B cell (primary cell): Measurements from ENCODE around the gene PHF24. TPM values are rescaled to one million over a fixed set of nuclear protein-coding genes. Genes with fewer than 3 reads are reported as not detected.

Experiments used
- ATAC-seq: fragments of 200-7000 bp; cut with Tn5 transposase; one replicate; pipeline ENCODE4 v1.10.0; 2021; ENCODE audit warnings: low read depth, mild to moderate bottlenecking, moderate number of reproducible peaks, moderate library complexity
- CTCF ChIA-PET: fragments of 350-600 bp; sonication (Branson Sonifier 250); formaldehyde crosslinking; loops from one replicate; lab custom pipeline; 2021; ENCODE audit warnings: antibody characterized with exemption, inconsistent platforms; lab: Charles Lee
- POLR2A ChIA-PET: fragments of 350-600 bp; sonication (Branson Sonifier 250); formaldehyde crosslinking; loops from one replicate; lab custom pipeline; 2021; ENCODE audit warnings: antibody characterized with exemption; lab: Charles Lee
- DNase-seq: peaks from one replicate; pipeline ENCODE4 v3.0.0; 2013
- H2AFZ ChIP-seq: 2 replicates; pipeline ENCODE4 v1.6.1; 2012; ENCODE audit warnings: mild to moderate bottlenecking, low read depth, low read length; ENCODE audit not compliant: insufficient read depth, poor library complexity, severe bottlenecking
- H3K27ac ChIP-seq, 2 donors: 1 replicate in 1 of 2; 2 replicates in 1 of 2; pipeline ENCODE4 v1.5.1; 2012 to 2013; ENCODE audit warnings: low read length in 2 of 2, mild to moderate bottlenecking in 2 of 2, moderate library complexity in 1 of 2
- H3K27me3 ChIP-seq, 4 experiments: fragments of 200-600 bp in 1 of 4; sonication (generic) in 1 of 4; replicated peaks in 1 of 4; 1 replicate in 2 of 4; 2 replicates in 2 of 4; pipeline versions ENCODE4 v1.6.1 to v1.7.0; 2013 to 2016; ENCODE audit warnings: low read length in 3 of 4, mild to moderate bottlenecking in 2 of 4, mixed read lengths in 1 of 4, moderate library complexity in 1 of 4; ENCODE audit not compliant: insufficient read depth in 4 of 4, control insufficient read depth in 3 of 4; ENCODE audit errors: control extremely low read depth in 1 of 4
- H3K36me3 ChIP-seq, 2 experiments: replicated peaks in 1 of 2; 1 replicate in 1 of 2; 2 replicates in 1 of 2; pipeline versions ENCODE4 v1.6.1 to v1.7.1; 2013; ENCODE audit warnings: low read length in 1 of 2; ENCODE audit not compliant: insufficient read depth in 2 of 2, control insufficient read depth in 1 of 2; ENCODE audit errors: control extremely low read depth in 1 of 2, extremely low read depth in 1 of 2
- H3K4me1 ChIP-seq, 2 donors: fragments of 200-600 bp in 1 of 2; sonication (generic) in 1 of 2; 1 replicate in 1 of 2; 2 replicates in 1 of 2; pipeline versions ENCODE4 v1.5.1 to v1.6.1; 2013 to 2017; ENCODE audit warnings: low read length in 2 of 2; ENCODE audit not compliant: control insufficient read depth in 2 of 2, insufficient read depth in 2 of 2
- H3K4me2 ChIP-seq: replicated peaks from 2 replicates; pipeline ENCODE3; 2012; ENCODE audit warnings: mild to moderate bottlenecking, low read depth, low read length; ENCODE audit not compliant: poor library complexity, severe bottlenecking
- H3K4me3 ChIP-seq, 5 experiments: fragments of 200-600 bp in 1 of 5; sonication (generic) in 1 of 5; 1 replicate in 3 of 5; 2 replicates in 2 of 5; pipeline versions ENCODE4 v1.5.1 to v1.7.0; 2011 to 2016; ENCODE audit warnings: low read length in 4 of 5, mild to moderate bottlenecking in 4 of 5, low read depth in 2 of 5, control low read depth in 1 of 5, moderate library complexity in 1 of 5; ENCODE audit not compliant: insufficient read depth in 1 of 5; ENCODE audit errors: control extremely low read depth in 1 of 5, extremely low read depth in 1 of 5
- H3K79me2 ChIP-seq: fragments of 200-600 bp; sonication (generic); one replicate; pipeline ENCODE4 v1.6.0; 2016; ENCODE audit warnings: low read length; ENCODE audit not compliant: control insufficient read depth, insufficient read depth
- H3K9ac ChIP-seq: fragments of 200-600 bp; sonication (generic); 2 replicates; pipeline ENCODE4 v1.6.1; 2017; ENCODE audit warnings: mild to moderate bottlenecking, low read length, moderate library complexity
- H3K9me3 ChIP-seq, 3 donors: one replicate each; pipeline versions ENCODE4 v1.6.1 to v1.7.1; 2013; ENCODE audit warnings: low read length in 2 of 3; ENCODE audit not compliant: control insufficient read depth in 2 of 3, insufficient read depth in 1 of 3; ENCODE audit errors: control extremely low read depth in 1 of 3
- H4K20me1 ChIP-seq: 2 replicates; pipeline ENCODE4 v1.6.0; 2012; ENCODE audit warnings: mild to moderate bottlenecking, low read length; ENCODE audit not compliant: insufficient read depth, control insufficient read depth, poor library complexity, severe bottlenecking
- H3K27ac Mint-ChIP-seq: one replicate; pipeline ENCODE4 v1.8.0; 2021; ENCODE audit warnings: mixed read lengths
- H3K27me3 Mint-ChIP-seq: one replicate; pipeline ENCODE4 v1.8.0; 2021; ENCODE audit warnings: mixed read lengths
- H3K4me1 Mint-ChIP-seq: one replicate; pipeline ENCODE4 v1.8.0; 2021; ENCODE audit warnings: mixed read lengths
- H3K4me3 Mint-ChIP-seq: one replicate; pipeline ENCODE4 v1.8.0; 2021; ENCODE audit warnings: mixed read lengths
- H3K9me3 Mint-ChIP-seq: one replicate; pipeline ENCODE4 v1.8.0; 2022; ENCODE audit warnings: mixed read lengths; ENCODE audit not compliant: insufficient read depth
- EZH2 ChIP-seq: IDR thresholded peaks from 2 replicates; pipeline ENCODE4 v1.6.1; 2012; ENCODE audit warnings: borderline replicate concordance, low read depth, mild to moderate bottlenecking, moderate library complexity, low read length; ENCODE audit not compliant: insufficient read depth, poor library complexity, severe bottlenecking
- WGBS: methylation state at CpG from one replicate; pipeline ENCODE4 v1.1.5; 2013; ENCODE audit warnings: missing lambda C conversion rate; ENCODE audit not compliant: insufficient coverage; 5-methylcytosine and 5-hydroxymethylcytosine counted together
- intact Hi-C: fragments of 100-400 bp; cut with micrococcal nuclease; formaldehyde crosslinking; loops from one replicate; pipeline ENCODE4 v1.10.0; 2022
- polyA plus RNA-seq: library from polyadenylated mRNA; depleted of rRNA; stranded (reverse); fragments of >200 nt; gene quantifications from 2 replicates; pipeline ENCODE4 v1.2.3, GENCODE V29; 2012
- total RNA-seq, 2 donors: library from RNA; stranded (reverse); fragments of 120-200 nt in 1 of 2; gene quantifications; 1 replicate in 1 of 2; 2 replicates in 1 of 2; pipeline versions ENCODE4 v1.2.3 to v1.2.4, GENCODE V29; 2013 to 2022
- TF ChIP-seq, protein P1 (sequence below): fragments of 200-600 bp; IDR thresholded peaks from one replicate; pipeline ENCODE4 v1.8.0; 2022; ENCODE audit warnings: antibody characterized with exemption, mild to moderate bottlenecking

PHF24 gene
- total and polyA plus RNA-seq, 2 donors (not counting 1 experiment from before 2014, with no cell fraction given), result not detected

DNA sequence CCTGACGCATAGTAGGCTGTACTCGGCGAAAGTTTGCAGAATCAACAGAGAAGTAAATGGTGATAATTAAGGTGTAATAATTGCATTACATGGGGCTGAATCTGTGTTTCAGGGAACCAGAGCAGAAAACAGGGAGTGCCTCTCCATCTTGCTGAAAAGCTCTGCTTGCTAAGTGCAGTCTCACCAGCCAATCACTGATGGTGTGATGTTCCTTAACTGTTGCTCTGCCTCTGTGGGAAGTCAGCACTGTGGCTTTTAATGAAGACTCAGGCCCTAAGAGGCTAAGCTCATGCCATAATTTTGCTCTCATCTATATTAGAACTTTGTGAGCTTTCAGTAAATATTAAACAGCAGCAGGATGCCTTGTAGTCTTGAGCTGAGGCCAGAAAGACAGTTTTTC is 4.5 kb downstream of the PHF24 start:
- no peaks in the 10 kb centered on the region for H4K20me1 ChIP-seq
- no peaks in the 10 kb centered on the region for H3K36me3 ChIP-seq
- WGBS, result 86% methylated on average over 3 of the region's 3 CpGs
- no peak overlapping the region for H3K27ac ChIP-seq
- ChIA-PET POLR2A (interaction anchor here (0.6 kb wide), 1 partner anchor 11 kb away, joined by 4 read pairs; no protein-coding TSS in a partner anchor), CTCF (interaction anchor here (1.6 kb wide), 1 partner anchor 9 kb away, joined by 5 read pairs; no protein-coding TSS in a partner anchor)
- peaks cover 0 to 5% (median 0%) of the 10 kb centered on the region in 3 donors for H3K9me3 ChIP-seq
- no peaks in the 10 kb centered on the region for H3K79me2 ChIP-seq
- TF ChIP-seq EZH2, result no peak
- TF ChIP-seq, protein P1, sequence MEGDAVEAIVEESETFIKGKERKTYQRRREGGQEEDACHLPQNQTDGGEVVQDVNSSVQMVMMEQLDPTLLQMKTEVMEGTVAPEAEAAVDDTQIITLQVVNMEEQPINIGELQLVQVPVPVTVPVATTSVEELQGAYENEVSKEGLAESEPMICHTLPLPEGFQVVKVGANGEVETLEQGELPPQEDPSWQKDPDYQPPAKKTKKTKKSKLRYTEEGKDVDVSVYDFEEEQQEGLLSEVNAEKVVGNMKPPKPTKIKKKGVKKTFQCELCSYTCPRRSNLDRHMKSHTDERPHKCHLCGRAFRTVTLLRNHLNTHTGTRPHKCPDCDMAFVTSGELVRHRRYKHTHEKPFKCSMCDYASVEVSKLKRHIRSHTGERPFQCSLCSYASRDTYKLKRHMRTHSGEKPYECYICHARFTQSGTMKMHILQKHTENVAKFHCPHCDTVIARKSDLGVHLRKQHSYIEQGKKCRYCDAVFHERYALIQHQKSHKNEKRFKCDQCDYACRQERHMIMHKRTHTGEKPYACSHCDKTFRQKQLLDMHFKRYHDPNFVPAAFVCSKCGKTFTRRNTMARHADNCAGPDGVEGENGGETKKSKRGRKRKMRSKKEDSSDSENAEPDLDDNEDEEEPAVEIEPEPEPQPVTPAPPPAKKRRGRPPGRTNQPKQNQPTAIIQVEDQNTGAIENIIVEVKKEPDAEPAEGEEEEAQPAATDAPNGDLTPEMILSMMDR, result no peak
- H3K4me2 ChIP-seq, result no peak overlapping the region
- Mint-ChIP-seq H3K9me3 (no peaks in the 10 kb centered on the region), H3K27me3 (peaks cover 65% of the 10 kb centered on the region), H3K27ac (no peak overlapping the region), H3K4me1 (no peaks in the 10 kb centered on the region), H3K4me3 (no peak overlapping the region)
- H3K4me1 ChIP-seq, result peaks cover 5 to 6% of the 10 kb centered on the region in 2 donors
- ATAC-seq (no peak), DNase-seq (no peak)
- H3K9ac ChIP-seq, result no peak overlapping the region
- H3K4me3 ChIP-seq, result no peak overlapping the region
- intact Hi-C loops, result no loop called here
- no peak overlapping the region for H2AFZ ChIP-seq
- peaks cover 0 to 61% (median 55%) of the 10 kb centered on the region in 4 experiments for H3K27me3 ChIP-seq

DNA sequence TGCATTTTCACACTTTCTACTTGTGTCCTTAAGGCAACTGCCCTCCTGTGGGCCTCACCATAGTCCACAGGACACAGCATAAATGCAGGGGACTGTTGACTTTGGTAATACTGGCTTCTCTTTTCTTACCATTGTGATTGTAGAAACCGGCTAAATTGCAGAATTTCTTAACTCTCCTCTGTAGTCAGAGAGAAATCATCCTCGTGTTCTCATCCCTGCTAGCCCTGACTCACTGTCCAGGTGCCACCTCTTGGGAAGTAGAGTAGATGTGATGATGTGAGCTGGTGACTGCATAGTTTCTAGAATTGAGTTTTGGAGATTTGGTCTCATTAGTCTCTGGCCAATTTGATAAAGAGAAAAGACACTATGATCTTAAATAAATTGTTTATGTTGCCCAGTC is 5.5 kb downstream of the PHF24 start:
- DNase-seq, result no peak
- H3K27me3 ChIP-seq, result peaks cover 0 to 60% (median 51%) of the 10 kb centered on the region in 4 experiments
- H3K36me3 ChIP-seq, result no peaks in the 10 kb centered on the region
- no peak for TF ChIP-seq EZH2
- TF ChIP-seq, protein P1, result no peak
- CTCF ChIA-PET, result no interaction called here
- no peak overlapping the region for H3K4me2 ChIP-seq
- H3K4me3 Mint-ChIP-seq, result no peak overlapping the region
- H3K27ac Mint-ChIP-seq, result no peak overlapping the region
- H3K79me2 ChIP-seq, result no peaks in the 10 kb centered on the region
- H3K27ac ChIP-seq, result no peak overlapping the region
- intact Hi-C loops, result no loop called here
- peaks cover 72% of the 10 kb centered on the region for H3K27me3 Mint-ChIP-seq
- H3K9ac ChIP-seq, result no peak overlapping the region
- H3K4me3 ChIP-seq, result no peak overlapping the region
- no peak overlapping the region for H2AFZ ChIP-seq
- peaks cover 0 to 5% (median 0%) of the 10 kb centered on the region in 3 donors for H3K9me3 ChIP-seq
- no peaks in the 10 kb centered on the region for H3K9me3 Mint-ChIP-seq
- peaks cover under 1 to 2% of the 10 kb centered on the region in 2 donors for H3K4me1 ChIP-seq
- no peaks in the 10 kb centered on the region for H3K4me1 Mint-ChIP-seq
- no peaks in the 10 kb centered on the region for H4K20me1 ChIP-seq
- 100% methylated on average over 1 of the region's 2 CpGs for WGBS
- ATAC-seq, result no peak
- POLR2A ChIA-PET, result no interaction called here
